Fibroblast of the aortic adventitia (primary cell): ENCODE measurements around the gene ANP32E. TPM values are rescaled to one million over a fixed set of nuclear protein-coding genes. Genes with fewer than 3 reads are reported as not detected.
"Not testable (repeated sequence)": the region's sequence is repeated elsewhere in the genome, so short reads cannot be mapped to it uniquely, and the experiment has no call there.

Source experiments
- DNase-seq: peaks from one replicate; pipeline ENCODE4 v3.0.0-alpha.2; 2010; ENCODE audit warnings: low read depth
- H3K4me3 ChIP-seq: 2 replicates; pipeline ENCODE4 v1.5.1; 2011; ENCODE audit warnings: low read depth, mild to moderate bottlenecking, control low read depth, low read length, moderate library complexity
- CTCF ChIP-seq: IDR thresholded peaks from 2 replicates; pipeline ENCODE4 v1.5.1; 2011; ENCODE audit warnings: mild to moderate bottlenecking, low read length, control low read depth, inconsistent platforms; ENCODE audit not compliant: insufficient read depth
- total RNA-seq: library from RNA; depleted of rRNA; stranded (reverse); fragments of >200 nt; gene quantifications from 2 replicates; pipeline ENCODE4 v1.2.3, GENCODE V29; 2012; ENCODE audit warnings: low replicate concordance

Gene ANP32E
- total RNA-seq, 1 donor: 35.1 TPM

GRCh38 chr1:150192012-150192411 lies 43.9 kb downstream of the ANP32E start:
- H3K4me3 ChIP-seq: no peak overlapping the region
- TF ChIP-seq CTCF: no peak
- peak; percentile 88 for DNase-seq

- no peak for TF ChIP-seq CTCF
- no peak for DNase-seq
- no peak overlapping the region for H3K4me3 ChIP-seq
Measured at GRCh38 chr1:150187560-150187931, 48.4 kb downstream of the ANP32E start.

GRCh38 chr1:150186789-150187559 lies 48.9 kb downstream of the ANP32E start:
- peak; percentile 34 for TF ChIP-seq CTCF
- peak; percentile 70 for DNase-seq
- peak overlapping the region; percentile 32 for H3K4me3 ChIP-seq

GRCh38 chr1:150186438-150186788 lies 49.5 kb downstream of the ANP32E start:
- DNase-seq, H3K4me3 ChIP-seq: not testable (repeated sequence)

GRCh38 chr1:150185481-150185880 lies 50.4 kb downstream of the ANP32E start:
- TF ChIP-seq CTCF: no peak
- DNase-seq: no peak
- no peak overlapping the region for H3K4me3 ChIP-seq

- no peak for TF ChIP-seq CTCF
- H3K4me3 ChIP-seq: no peak overlapping the region
- DNase-seq: no peak
Measured at GRCh38 chr1:150183061-150183460, 52.9 kb downstream of the ANP32E start.

- no peak for DNase-seq
- no peak for TF ChIP-seq CTCF
- no peak overlapping the region for H3K4me3 ChIP-seq
Measured at GRCh38 chr1:150182247-150182646, 53.7 kb downstream of the ANP32E start.
